PFSK-1 (cell line): ENCODE results near the gene BANK1.

Experiments
- FOXP2 ChIP-seq: optimal IDR thresholded peaks from 2 replicates; pipeline ENCODE3; 2011; ENCODE audit warnings: borderline replicate concordance, control low read depth, inconsistent platforms; ENCODE audit not compliant: insufficient read depth; ENCODE audit errors: extremely low read length, extremely low read depth
- POLR2AphosphoS5 ChIP-seq: IDR thresholded peaks from 2 replicates; pipeline ENCODE4 v1.6.1; 2012; ENCODE audit warnings: low read depth, mild to moderate bottlenecking, control low read depth, low read length, moderate library complexity
- REST ChIP-seq, 2 experiments: IDR thresholded peaks; 2 replicates each; pipeline versions ENCODE4 v1.6.1 to v1.8.0; 2011 to 2012; ENCODE audit warnings: low read depth in 2 of 2, low read length in 2 of 2, control low read depth in 1 of 2, inconsistent platforms in 1 of 2, mild to moderate bottlenecking in 1 of 2, moderate library complexity in 1 of 2; ENCODE audit not compliant: insufficient read depth in 1 of 2
- SIN3A ChIP-seq: IDR thresholded peaks from 2 replicates; pipeline ENCODE4 v1.6.1; 2012; ENCODE audit warnings: mild to moderate bottlenecking, low read length, moderate library complexity, borderline replicate concordance; ENCODE audit not compliant: insufficient read depth
- TAF1 ChIP-seq: IDR thresholded peaks from 2 replicates; pipeline ENCODE4 v1.6.1; 2012; ENCODE audit warnings: low read length, control low read depth, borderline replicate concordance; ENCODE audit not compliant: insufficient read depth

GRCh38 chr4:101853691-101854090 lies 63.2 kb downstream of the BANK1 start:
- TF ChIP-seq POLR2AphosphoS5 = no peak
- TF ChIP-seq SIN3A = no peak
- TF ChIP-seq REST (IDR thresholded peaks at IDR 0.05; ENCODE audit: insufficient read depth in 1 of 2, low read depth in 2 of 2, low read length in 2 of 2) = no peak
- no peak for TF ChIP-seq TAF1
- TF ChIP-seq FOXP2 = no peak
